GM11168 (cell line): Measurements from ENCODE around the gene RIPOR1.

Experiments
- in situ Hi-C: fragments of 300-500 bp; cut with MboI; formaldehyde crosslinking; loops from one replicate; pipeline ENCODE4 v1.12.0; 2022; ENCODE audit warnings: low sequenced_read_pairs; ENCODE audit not compliant: unreplicated experiment

RIPOR1 gene

DNA sequence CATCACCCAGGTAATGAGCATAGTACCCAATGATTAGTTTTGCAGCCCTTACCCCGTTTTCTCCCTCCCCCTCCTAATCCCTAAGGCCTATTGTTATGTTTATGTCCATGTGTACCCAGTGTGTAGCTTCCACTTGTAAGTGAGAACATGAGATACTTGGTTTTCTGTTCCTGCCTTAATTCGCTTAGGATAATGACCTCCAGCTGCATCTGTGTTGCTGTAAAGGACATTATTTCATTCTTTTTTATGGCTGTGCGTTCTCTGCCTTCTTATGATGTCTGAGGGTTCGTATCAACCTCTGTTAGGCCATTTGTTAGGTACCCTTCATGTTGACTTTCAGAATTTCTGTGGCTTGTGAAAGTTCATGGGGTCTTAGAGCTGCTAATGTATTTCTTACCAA, 64.7 kb downstream of the RIPOR1 start:
- in situ Hi-C loops: no loop called here

DNA sequence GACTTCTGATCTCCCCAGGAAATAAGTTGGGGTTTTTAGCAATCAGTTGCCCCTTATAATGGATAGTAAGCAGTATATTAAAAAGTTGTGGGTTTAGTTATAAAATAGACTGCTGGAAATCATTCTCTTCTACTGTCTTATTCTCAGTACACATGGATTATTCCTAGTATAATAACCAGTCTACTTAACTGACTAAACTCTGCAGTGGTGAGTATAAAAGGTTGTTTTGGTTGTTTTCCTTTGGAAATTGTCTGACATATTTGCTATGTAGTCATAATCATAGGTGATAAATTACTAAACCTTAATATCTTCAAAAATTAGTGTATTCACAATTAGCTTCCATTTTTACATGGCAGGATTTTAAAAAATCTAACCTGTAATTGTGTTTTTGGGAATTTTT, 65.1 kb downstream of the RIPOR1 start:
- in situ Hi-C loops: no loop called here

DNA sequence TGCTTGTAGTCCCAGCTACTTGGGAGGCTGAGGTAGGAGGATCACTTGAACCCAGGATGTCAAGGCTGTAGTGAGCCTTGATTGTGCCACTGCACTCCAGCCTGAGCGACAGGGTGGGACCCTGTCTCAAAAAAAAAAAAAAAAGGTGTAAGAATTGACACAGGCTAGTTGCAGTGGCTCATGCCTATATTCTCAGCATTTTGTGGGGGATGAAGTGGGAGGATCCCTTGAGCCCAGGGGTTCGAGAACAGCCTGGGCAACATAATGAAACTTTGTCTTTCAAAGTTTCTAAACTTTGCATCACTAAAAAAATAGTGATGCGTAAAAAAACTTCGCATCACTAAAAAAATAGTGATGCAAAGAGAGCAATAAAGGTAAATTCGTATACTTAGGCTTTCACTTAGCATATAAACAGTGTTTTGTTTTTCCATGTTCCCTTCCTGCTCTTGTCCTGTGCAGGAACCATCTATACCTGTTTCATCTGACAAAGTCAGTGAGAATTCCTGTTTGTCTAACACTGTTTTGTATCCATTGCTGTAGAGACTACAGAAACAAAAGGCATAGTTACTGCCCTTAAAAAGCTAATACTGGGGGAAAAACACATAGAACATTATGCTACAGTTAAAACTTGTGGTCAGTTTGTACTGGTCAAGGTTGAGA, 65.8 kb downstream of the RIPOR1 start:
- in situ Hi-C loops: no loop called here

DNA sequence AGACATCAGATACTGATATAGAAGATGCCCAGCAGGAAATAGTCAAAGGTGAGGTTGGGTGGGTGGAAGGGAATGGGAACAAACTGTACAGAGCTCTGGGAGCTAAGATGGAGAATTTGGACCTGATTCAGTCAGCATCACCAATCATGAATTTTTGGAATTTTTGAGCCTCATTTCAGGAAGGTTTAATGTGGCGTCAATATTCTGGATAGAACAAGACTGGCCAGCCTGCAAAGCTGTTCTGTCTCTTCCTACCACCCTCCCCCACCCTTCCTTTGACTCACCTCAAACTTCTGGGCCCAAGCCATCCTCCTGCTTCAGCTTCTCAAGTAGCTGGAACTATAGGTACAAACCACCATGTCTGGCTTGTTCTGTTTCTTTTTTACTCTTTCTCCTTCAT, 66.3 kb downstream of the RIPOR1 start:
- in situ Hi-C loops: no loop called here
